ENCODE results near the gene RABEPK. TPM values are rescaled to one million over a fixed set of nuclear protein-coding genes. Genes with fewer than 3 reads are reported as not detected.

The RABEPK gene
- total RNA-seq, 1 experiment from 2014 or later, result 28.1 TPM

- no peaks in the 10 kb centered on the region for H3K36me3 ChIP-seq (ENCODE audit: control insufficient read depth, insufficient read depth, low read length)
- peaks cover 22% of the 10 kb centered on the region for H3K36me3 Mint-ChIP-seq (ENCODE audit: insufficient read depth, unreplicated experiment)
- ChIA-PET CTCF (interaction anchor here (1.0 kb wide), 1 partner anchor 40 kb away, joined by 3 read pairs; the partner anchor contains the start of gene SCAI), POLR2A (no interaction called here)
- intact Hi-C loops (cut with micrococcal nuclease; ENCODE audit: unreplicated experiment), result no loop called here
- H3K4me3 ChIP-seq (ENCODE audit: low read depth, low read length), result no peak overlapping the region
- peaks cover 30% of the 10 kb centered on the region for H3K4me1 ChIP-seq
- H3K27me3 Mint-ChIP-seq (ENCODE audit: insufficient read depth, unreplicated experiment), result no peaks in the 10 kb centered on the region
- no peak for TF ChIP-seq CTCF (IDR thresholded peaks at IDR 0.05; ENCODE audit: insufficient read depth in 1 of 2, low read depth in 1 of 2, low read length in 1 of 2, severe bottlenecking in 1 of 2, unreplicated experiment in 1 of 2)
- H3K27ac Mint-ChIP-seq (ENCODE audit: unreplicated experiment), result peak overlapping the region; percentile 42
- H3K27me3 ChIP-seq (replicated peaks; ENCODE audit: control insufficient read depth, insufficient read depth, low read length), result no peaks in the 10 kb centered on the region
- peak in 1 of 2 experiments; percentile 13 for DNase-seq
- H3K9me3 Mint-ChIP-seq (ENCODE audit: unreplicated experiment), result no peaks in the 10 kb centered on the region
- H3K4me3 Mint-ChIP-seq (ENCODE audit: unreplicated experiment), result peak overlapping the region; percentile 36
- H3K4me1 Mint-ChIP-seq (ENCODE audit: low read depth, unreplicated experiment), result peaks cover 13% of the 10 kb centered on the region
- H3K9me3 ChIP-seq, result no peaks in the 10 kb centered on the region
- no TSS peak for BruUV-seq (replicated peaks)
Measured at GRCh38 chr9:125183561-125183960, 16.8 kb upstream of the RABEPK start.

GRCh38 chr9:125189011-125189360 is 11.4 kb upstream of the RABEPK start:
- Mint-ChIP-seq H3K27me3 (ENCODE audit: insufficient read depth, unreplicated experiment) (no peaks in the 10 kb centered on the region), H3K27ac (ENCODE audit: unreplicated experiment) (peak overlapping the region; percentile 95), H3K36me3 (ENCODE audit: insufficient read depth, unreplicated experiment) (peaks cover 20% of the 10 kb centered on the region), H3K4me1 (ENCODE audit: low read depth, unreplicated experiment) (no peaks in the 10 kb centered on the region), H3K9me3 (ENCODE audit: unreplicated experiment) (no peaks in the 10 kb centered on the region), H3K4me3 (ENCODE audit: unreplicated experiment) (peak overlapping the region; percentile 94)
- CTCF ChIA-PET, result interaction anchor here (0.6 kb wide), 1 partner anchor 11 kb away, joined by 3 read pairs; no protein-coding TSS in a partner anchor
- Histone ChIP-seq H3K9me3 (no peaks in the 10 kb centered on the region), H3K4me1 (peaks cover 9% of the 10 kb centered on the region), H3K4me3 (ENCODE audit: low read depth, low read length) (peak overlapping the region; percentile 86), H3K36me3 (ENCODE audit: control insufficient read depth, insufficient read depth, low read length) (no peaks in the 10 kb centered on the region), H3K27me3 (replicated peaks; ENCODE audit: control insufficient read depth, insufficient read depth, low read length) (no peaks in the 10 kb centered on the region)
- no peak for TF ChIP-seq CTCF (IDR thresholded peaks at IDR 0.05; ENCODE audit: insufficient read depth in 1 of 2, low read depth in 1 of 2, low read length in 1 of 2, severe bottlenecking in 1 of 2, unreplicated experiment in 1 of 2)
- intact Hi-C loops (cut with micrococcal nuclease; ENCODE audit: unreplicated experiment), result no loop called here
- TSS peak; percentile 71 for BruUV-seq (replicated peaks)
- POLR2A ChIA-PET, result interaction anchor here (1.0 kb wide), 1 partner anchor 328 kb away, joined by 3 read pairs; the partner anchor contains the start of gene RPL35
- peak in 1 of 2 experiments; percentile 41 for DNase-seq

- no peaks in the 10 kb centered on the region for H3K4me1 Mint-ChIP-seq (ENCODE audit: low read depth, unreplicated experiment)
- CTCF ChIA-PET, result no interaction called here
- no peaks in the 10 kb centered on the region for H3K9me3 Mint-ChIP-seq (ENCODE audit: unreplicated experiment)
- H3K36me3 ChIP-seq (ENCODE audit: control insufficient read depth, insufficient read depth, low read length), result no peaks in the 10 kb centered on the region
- POLR2A ChIA-PET, result interaction anchor here (0.5 to 1.3 kb wide), 5 partner anchors 10 to 328 kb away, joined by 3 to 13 read pairs (median 6); partner anchors contain the start of genes HSPA5, RABEPK and RPL35
- H3K27me3 Mint-ChIP-seq (ENCODE audit: insufficient read depth, unreplicated experiment), result no peaks in the 10 kb centered on the region
- no peaks in the 10 kb centered on the region for H3K27me3 ChIP-seq (replicated peaks; ENCODE audit: control insufficient read depth, insufficient read depth, low read length)
- no peaks in the 10 kb centered on the region for H3K9me3 ChIP-seq
- H3K4me3 Mint-ChIP-seq (ENCODE audit: unreplicated experiment), result peak within 1 kb of the TSS; percentile 94
- H3K4me3 ChIP-seq (ENCODE audit: low read depth, low read length), result peak within 1 kb of the TSS; percentile 86
- peak; percentile 96 to 97 for DNase-seq
- no TSS peak for BruUV-seq (replicated peaks)
- TF ChIP-seq CTCF (IDR thresholded peaks at IDR 0.05; ENCODE audit: insufficient read depth in 1 of 2, low read depth in 1 of 2, low read length in 1 of 2, severe bottlenecking in 1 of 2, unreplicated experiment in 1 of 2), result peak; percentile 38 to 83
- peak within 1 kb of the TSS; percentile 95 for H3K27ac Mint-ChIP-seq (ENCODE audit: unreplicated experiment)
- peaks cover 14% of the 10 kb centered on the region for H3K36me3 Mint-ChIP-seq (ENCODE audit: insufficient read depth, unreplicated experiment)
- intact Hi-C loops (cut with micrococcal nuclease; ENCODE audit: unreplicated experiment), result loop anchor here (1.0 kb wide), 1 partner anchor 11 kb away; the partner anchor contains the start of gene RABEPK
- H3K4me1 ChIP-seq, result 0 out of 2 replicates have a peak, but pooled peaks cover 7% of the 10 kb centered on the region
Measured at GRCh38 chr9:125189361-125190289, 10.7 kb upstream of the RABEPK start, which contains the start of gene PPP6C. TSS of gene PPP6C (minus strand) at chr9:125189803. CDS start at chr9:125189718, 85 bp downstream.
